LNCAP (cell line): ENCODE results near the gene MTHFSD.
A peak's percentile ranks its signal among the peaks of the same experiment; 100 is the strongest.

Experiments
- TF ChIP-seq, protein P1 (sequence below): fragments of 450-650 bp; IDR thresholded peaks from 2 replicates; pipeline ENCODE4 v1.5.1; 2017; ENCODE audit warnings: mild to moderate bottlenecking

MTHFSD gene

GRCh38 chr16:86565644-86566511 is 10.8 kb upstream of the MTHFSD start:
- TF ChIP-seq, protein P1, sequence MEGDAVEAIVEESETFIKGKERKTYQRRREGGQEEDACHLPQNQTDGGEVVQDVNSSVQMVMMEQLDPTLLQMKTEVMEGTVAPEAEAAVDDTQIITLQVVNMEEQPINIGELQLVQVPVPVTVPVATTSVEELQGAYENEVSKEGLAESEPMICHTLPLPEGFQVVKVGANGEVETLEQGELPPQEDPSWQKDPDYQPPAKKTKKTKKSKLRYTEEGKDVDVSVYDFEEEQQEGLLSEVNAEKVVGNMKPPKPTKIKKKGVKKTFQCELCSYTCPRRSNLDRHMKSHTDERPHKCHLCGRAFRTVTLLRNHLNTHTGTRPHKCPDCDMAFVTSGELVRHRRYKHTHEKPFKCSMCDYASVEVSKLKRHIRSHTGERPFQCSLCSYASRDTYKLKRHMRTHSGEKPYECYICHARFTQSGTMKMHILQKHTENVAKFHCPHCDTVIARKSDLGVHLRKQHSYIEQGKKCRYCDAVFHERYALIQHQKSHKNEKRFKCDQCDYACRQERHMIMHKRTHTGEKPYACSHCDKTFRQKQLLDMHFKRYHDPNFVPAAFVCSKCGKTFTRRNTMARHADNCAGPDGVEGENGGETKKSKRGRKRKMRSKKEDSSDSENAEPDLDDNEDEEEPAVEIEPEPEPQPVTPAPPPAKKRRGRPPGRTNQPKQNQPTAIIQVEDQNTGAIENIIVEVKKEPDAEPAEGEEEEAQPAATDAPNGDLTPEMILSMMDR: no peak

DNA sequence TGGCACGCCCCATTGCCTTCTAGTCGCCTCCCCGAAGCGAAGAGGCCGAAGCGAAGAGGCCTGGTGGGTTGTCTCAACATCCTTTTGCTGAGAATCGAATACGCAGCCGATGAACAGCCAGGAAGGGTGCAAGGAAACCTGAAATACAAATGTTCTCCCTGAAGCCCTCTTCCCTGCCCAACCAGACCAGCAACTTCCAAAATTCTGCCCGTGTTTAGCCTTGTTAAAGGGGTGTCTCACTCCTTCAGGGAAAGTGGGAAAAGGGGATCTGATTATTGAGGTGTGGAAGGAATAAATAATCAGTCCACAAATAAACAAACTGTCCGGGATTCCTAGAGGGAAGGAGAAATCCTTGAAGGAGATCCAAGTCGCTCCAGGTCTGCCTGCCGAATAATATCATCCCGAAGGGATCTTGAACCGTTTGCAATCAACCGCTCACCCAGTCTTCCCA is 10.2 kb upstream of the MTHFSD start:
- TF ChIP-seq, protein P1: no peak

- TF ChIP-seq, protein P1: peak; percentile 100
These were observed 8.7 kb upstream of the MTHFSD start for GRCh38 chr16:86563469-86564345.

GRCh38 chr16:86562356-86562755 is 7.3 kb upstream of the MTHFSD start:
- TF ChIP-seq, protein P1: no peak

DNA sequence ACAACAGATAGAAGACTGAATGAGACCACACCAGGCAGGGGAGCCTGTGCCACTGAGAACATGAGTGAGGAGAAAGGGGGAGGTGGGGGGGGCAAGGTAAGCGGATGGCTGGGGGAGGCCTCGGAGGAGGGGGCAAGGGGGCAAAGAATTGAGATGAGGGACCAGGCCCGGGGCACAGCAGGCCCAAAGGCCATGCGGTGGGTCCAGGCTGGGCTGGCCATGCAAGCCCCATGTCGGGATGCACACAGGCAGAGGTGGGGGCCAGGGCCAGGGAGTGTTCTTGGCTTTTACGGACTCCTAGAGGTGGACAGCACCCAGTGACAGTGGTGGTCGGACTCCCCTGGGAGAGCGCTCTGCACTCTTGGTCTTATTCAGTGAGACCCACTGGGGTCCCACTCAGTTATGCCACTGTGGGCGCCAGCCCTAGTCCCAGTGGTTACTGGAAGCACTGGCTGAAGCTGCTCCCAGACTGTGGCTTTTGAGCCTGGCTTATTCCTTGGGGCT is 4.8 kb upstream of the MTHFSD start:
- TF ChIP-seq, protein P1: no peak

- TF ChIP-seq, protein P1: no peak
These were observed 3.5 kb upstream of the MTHFSD start for GRCh38 chr16:86558355-86559193.

GRCh38 chr16:86557587-86557986 is 2.6 kb upstream of the MTHFSD start:
- TF ChIP-seq, protein P1: no peak
